K562 (cell line): ENCODE measurements around the gene FRAT1. TPM values are rescaled to one million over a fixed set of nuclear protein-coding genes. Genes with fewer than 3 reads are reported as not detected.
A peak's percentile ranks its signal among the peaks of the same experiment; 100 is the strongest.

ENCODE experiments used
- ATF1 ChIP-seq, 2 experiments: fragments of 450-650 bp in 1 of 2; IDR thresholded peaks; 2 replicates each; pipeline ENCODE4 v1.6.1; 2016; ENCODE audit warnings: missing compliant biosample characterization in 1 of 2, missing genetic modification characterization in 1 of 2
- CREBBP ChIP-seq: IDR thresholded peaks from one replicate; pipeline ENCODE4 v1.6.1; 2012; ENCODE audit warnings: low read depth, mild to moderate bottlenecking, control low read depth, inconsistent platforms, low read length
- EP300 ChIP-seq: IDR thresholded peaks from 2 replicates; pipeline ENCODE4 v1.6.1; 2012; ENCODE audit warnings: low read length, improper control_type of control experiment
- MXI1 ChIP-seq: IDR thresholded peaks from 2 replicates; pipeline ENCODE4 v1.6.1; 2011; ENCODE audit warnings: low read depth, mild to moderate bottlenecking, improper control_type of control experiment, low read length
- PHF21A ChIP-seq: fragments of 450-650 bp; IDR thresholded peaks from 2 replicates; pipeline ENCODE4 v1.6.1; 2017; ENCODE audit warnings: low read depth, borderline replicate concordance
- RBM22 ChIP-seq: fragments of 200-400 bp; formaldehyde crosslinking; IDR thresholded peaks from 2 replicates; pipeline ENCODE4 v1.6.1; 2018; ENCODE audit warnings: low read length, low read depth; ENCODE audit not compliant: poor library complexity, severe bottlenecking
- TCF7 ChIP-seq: sonication (generic); IDR thresholded peaks from 2 replicates; pipeline ENCODE4 v1.6.1; 2016; ENCODE audit warnings: antibody characterized with exemption, borderline replicate concordance
- ZKSCAN1 ChIP-seq: fragments of 150-350 bp; IDR thresholded peaks from 2 replicates; pipeline ENCODE4 v1.6.1; 2016; ENCODE audit warnings: low read depth, low read length
- polyA plus RNA-seq, 8 experiments: library from polyadenylated mRNA; depleted of rRNA in 4 of 8; stranded (reverse) in 5 of 8; unstranded in 3 of 8; fragments of >200 nt; fragmentation: Nextera tagmentation in 2 of 8; fragmentation: Illumina TruSeq in 1 of 8; extraction: Ambion mirVana in 2 of 8; extraction: Trizol in 1 of 8; gene quantifications; 2 replicates each; pipeline versions ENCODE4 v1.2.1 to v1.2.3, GENCODE V29; 2011 to 2014; ENCODE audit warnings: inconsistent platforms in 1 of 8, missing spikeins in 1 of 8
- total RNA-seq, 7 experiments: library from RNA; depleted of rRNA in 6 of 7; stranded (reverse); fragments of >200 nt in 6 of 7; fragmentation: Illumina TruSeq in 2 of 7; extraction: Trizol in 2 of 7; gene quantifications; 2 replicates each; pipeline versions ENCODE4 v1.2.1 to v1.2.3, GENCODE V29; 2011 to 2021; ENCODE audit warnings: low replicate concordance in 1 of 7
- TF ChIP-seq, protein P1 (sequence below): fragments of 250-450 bp; sonication (Bioruptor Pico); IDR thresholded peaks from 2 replicates; pipeline ENCODE4 v1.4.0; 2020
- TF ChIP-seq, protein P2 (sequence below), 2 experiments: fragments of 450-650 bp; IDR thresholded peaks; 2 replicates each; pipeline ENCODE4 v1.6.1; 2018; ENCODE audit warnings: mild to moderate bottlenecking in 2 of 2, low read depth in 1 of 2; ENCODE audit not compliant: partially characterized antibody in 2 of 2
- TF ChIP-seq, protein P3 (sequence below): fragments of 250-450 bp; sonication (Bioruptor Pico); IDR thresholded peaks from 2 replicates; pipeline ENCODE4 v1.6.1; 2021; ENCODE audit warnings: mild to moderate bottlenecking

The FRAT1 gene
- total and polyA plus RNA-seq, 9 of the 15 experiments (the other 6 are each of a cell fraction or from before 2014, with no cell fraction given), result 0.11 to 4.6 (median 1.4) TPM

DNA sequence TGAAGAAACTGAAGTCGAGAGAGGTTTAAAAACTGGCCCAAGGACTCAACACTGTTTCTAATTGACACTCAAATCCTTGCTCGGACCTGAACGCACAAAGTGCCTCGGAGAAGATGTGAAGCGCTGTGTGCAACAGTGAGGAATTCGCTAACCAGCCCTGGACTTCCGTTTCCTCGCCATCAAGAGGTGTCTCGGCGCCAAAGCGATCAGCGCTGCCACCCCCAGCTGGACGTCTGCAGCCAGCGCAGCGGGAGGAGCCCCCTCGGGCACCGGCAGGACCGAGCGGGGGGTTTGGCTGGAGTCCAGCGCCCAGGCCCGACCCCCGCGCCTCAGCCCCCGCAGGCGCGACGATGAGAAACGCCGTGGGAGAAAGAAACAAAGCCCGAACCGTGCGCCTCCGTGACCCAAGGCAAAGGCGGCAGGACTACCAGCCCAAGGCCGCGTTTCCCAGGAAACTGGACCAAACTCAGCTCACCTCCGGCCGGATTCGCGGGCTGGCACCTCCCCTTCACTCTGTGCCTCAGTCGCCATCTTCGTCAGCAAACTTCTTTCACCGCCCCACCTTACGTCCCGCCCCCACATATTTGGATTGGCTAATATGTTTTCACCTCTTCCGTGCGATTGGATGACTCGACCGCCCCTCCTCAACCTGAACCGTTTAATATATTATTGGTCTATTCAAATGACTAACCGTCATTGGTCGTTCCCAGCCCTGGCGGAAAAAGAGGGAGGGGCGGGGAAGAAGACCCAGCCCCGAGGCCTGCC is 26.8 kb upstream of the FRAT1 start, which contains the start of gene ARHGAP19 (continued):
- TF ChIP-seq, protein P1, sequence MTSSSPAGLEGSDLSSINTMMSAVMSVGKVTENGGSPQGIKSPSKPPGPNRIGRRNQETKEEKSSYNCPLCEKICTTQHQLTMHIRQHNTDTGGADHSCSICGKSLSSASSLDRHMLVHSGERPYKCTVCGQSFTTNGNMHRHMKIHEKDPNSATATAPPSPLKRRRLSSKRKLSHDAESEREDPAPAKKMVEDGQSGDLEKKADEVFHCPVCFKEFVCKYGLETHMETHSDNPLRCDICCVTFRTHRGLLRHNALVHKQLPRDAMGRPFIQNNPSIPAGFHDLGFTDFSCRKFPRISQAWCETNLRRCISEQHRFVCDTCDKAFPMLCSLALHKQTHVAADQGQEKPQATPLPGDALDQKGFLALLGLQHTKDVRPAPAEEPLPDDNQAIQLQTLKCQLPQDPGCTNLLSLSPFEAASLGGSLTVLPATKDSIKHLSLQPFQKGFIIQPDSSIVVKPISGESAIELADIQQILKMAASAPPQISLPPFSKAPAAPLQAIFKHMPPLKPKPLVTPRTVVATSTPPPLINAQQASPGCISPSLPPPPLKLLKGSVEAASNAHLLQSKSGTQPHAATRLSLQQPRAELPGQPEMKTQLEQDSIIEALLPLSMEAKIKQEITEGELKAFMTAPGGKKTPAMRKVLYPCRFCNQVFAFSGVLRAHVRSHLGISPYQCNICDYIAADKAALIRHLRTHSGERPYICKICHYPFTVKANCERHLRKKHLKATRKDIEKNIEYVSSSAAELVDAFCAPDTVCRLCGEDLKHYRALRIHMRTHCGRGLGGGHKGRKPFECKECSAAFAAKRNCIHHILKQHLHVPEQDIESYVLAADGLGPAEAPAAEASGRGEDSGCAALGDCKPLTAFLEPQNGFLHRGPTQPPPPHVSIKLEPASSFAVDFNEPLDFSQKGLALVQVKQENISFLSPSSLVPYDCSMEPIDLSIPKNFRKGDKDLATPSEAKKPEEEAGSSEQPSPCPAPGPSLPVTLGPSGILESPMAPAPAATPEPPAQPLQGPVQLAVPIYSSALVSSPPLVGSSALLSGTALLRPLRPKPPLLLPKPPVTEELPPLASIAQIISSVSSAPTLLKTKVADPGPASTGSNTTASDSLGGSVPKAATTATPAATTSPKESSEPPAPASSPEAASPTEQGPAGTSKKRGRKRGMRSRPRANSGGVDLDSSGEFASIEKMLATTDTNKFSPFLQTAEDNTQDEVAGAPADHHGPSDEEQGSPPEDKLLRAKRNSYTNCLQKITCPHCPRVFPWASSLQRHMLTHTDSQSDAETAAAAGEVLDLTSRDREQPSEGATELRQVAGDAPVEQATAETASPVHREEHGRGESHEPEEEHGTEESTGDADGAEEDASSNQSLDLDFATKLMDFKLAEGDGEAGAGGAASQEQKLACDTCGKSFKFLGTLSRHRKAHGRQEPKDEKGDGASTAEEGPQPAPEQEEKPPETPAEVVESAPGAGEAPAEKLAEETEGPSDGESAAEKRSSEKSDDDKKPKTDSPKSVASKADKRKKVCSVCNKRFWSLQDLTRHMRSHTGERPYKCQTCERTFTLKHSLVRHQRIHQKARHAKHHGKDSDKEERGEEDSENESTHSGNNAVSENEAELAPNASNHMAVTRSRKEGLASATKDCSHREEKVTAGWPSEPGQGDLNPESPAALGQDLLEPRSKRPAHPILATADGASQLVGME, result peak; percentile 82; the same call in 1 of the 2 replicates
- TF ChIP-seq EP300 (0 out of 2 replicates have a peak, but pooled peaks have one; percentile 16), RBM22 (peak; percentile 55), ATF1 (CRISPR knock-in tag; IDR thresholded peaks at IDR 0.05) (no peak), ATF1 (tag; IDR thresholded peaks at IDR 0.05) (peak; percentile 85), TCF7 (no peak), MXI1 (no peak), CREBBP (no peak), ZKSCAN1 (0 out of 2 replicates have a peak, but pooled peaks have one; percentile 10), PHF21A (peak; percentile 53; the same call in 1 of the 2 replicates)
- TF ChIP-seq, protein P2, sequence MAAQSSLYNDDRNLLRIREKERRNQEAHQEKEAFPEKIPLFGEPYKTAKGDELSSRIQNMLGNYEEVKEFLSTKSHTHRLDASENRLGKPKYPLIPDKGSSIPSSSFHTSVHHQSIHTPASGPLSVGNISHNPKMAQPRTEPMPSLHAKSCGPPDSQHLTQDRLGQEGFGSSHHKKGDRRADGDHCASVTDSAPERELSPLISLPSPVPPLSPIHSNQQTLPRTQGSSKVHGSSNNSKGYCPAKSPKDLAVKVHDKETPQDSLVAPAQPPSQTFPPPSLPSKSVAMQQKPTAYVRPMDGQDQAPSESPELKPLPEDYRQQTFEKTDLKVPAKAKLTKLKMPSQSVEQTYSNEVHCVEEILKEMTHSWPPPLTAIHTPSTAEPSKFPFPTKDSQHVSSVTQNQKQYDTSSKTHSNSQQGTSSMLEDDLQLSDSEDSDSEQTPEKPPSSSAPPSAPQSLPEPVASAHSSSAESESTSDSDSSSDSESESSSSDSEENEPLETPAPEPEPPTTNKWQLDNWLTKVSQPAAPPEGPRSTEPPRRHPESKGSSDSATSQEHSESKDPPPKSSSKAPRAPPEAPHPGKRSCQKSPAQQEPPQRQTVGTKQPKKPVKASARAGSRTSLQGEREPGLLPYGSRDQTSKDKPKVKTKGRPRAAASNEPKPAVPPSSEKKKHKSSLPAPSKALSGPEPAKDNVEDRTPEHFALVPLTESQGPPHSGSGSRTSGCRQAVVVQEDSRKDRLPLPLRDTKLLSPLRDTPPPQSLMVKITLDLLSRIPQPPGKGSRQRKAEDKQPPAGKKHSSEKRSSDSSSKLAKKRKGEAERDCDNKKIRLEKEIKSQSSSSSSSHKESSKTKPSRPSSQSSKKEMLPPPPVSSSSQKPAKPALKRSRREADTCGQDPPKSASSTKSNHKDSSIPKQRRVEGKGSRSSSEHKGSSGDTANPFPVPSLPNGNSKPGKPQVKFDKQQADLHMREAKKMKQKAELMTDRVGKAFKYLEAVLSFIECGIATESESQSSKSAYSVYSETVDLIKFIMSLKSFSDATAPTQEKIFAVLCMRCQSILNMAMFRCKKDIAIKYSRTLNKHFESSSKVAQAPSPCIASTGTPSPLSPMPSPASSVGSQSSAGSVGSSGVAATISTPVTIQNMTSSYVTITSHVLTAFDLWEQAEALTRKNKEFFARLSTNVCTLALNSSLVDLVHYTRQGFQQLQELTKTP (IDR thresholded peaks at IDR 0.05; ENCODE audit: low read depth in 1 of 2, partially characterized antibody in 2 of 2), result no peak
- TF ChIP-seq, protein P3, sequence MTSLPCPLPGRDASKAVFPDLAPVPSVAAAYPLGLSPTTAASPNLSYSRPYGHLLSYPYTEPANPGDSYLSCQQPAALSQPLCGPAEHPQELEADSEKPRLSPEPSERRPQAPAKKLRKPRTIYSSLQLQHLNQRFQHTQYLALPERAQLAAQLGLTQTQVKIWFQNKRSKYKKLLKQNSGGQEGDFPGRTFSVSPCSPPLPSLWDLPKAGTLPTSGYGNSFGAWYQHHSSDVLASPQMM (CRISPR knock-in tag), result no peak
